GM21619 (cell line): ENCODE results near the gene IGSF9B.
"Not testable (repeated sequence)": the region's sequence is repeated elsewhere in the genome, so short reads cannot be mapped to it uniquely, and the experiment has no call there.

Experiments used
- ATAC-seq: cut with Tn5 transposase; IDR thresholded peaks from one replicate; pipeline ENCODE4 v1.9.1; 2021; ENCODE audit not compliant: unreplicated experiment

IGSF9B gene

GRCh38 chr11:133956650-133957633 is at the start of gene IGSF9B:
Gene IGSF9B, minus strand, starts transcription at chr11:133956968. Its CDS starts 214 bp downstream, at chr11:133956754.
- peak; percentile 99 for ATAC-seq

GRCh38 chr11:134004496-134005172 is 47.9 kb upstream of the IGSF9B start:
- no peak for ATAC-seq

GRCh38 chr11:134003792-134004495 is 47.2 kb upstream of the IGSF9B start:
- no peak for ATAC-seq

- ATAC-seq, result not testable (repeated sequence)
Measured at GRCh38 chr11:134002819-134003218, 46.1 kb upstream of the IGSF9B start.

GRCh38 chr11:134002338-134002737 is 45.6 kb upstream of the IGSF9B start:
- not testable (repeated sequence) for ATAC-seq

GRCh38 chr11:134001596-134001995 is 44.8 kb upstream of the IGSF9B start:
- no peak for ATAC-seq

- no peak for ATAC-seq
Measured at GRCh38 chr11:134001088-134001487, 44.3 kb upstream of the IGSF9B start.

GRCh38 chr11:133999355-133999754 is 42.6 kb upstream of the IGSF9B start:
- no peak for ATAC-seq

- no peak for ATAC-seq
Measured at GRCh38 chr11:133997554-133997953, 40.8 kb upstream of the IGSF9B start.

GRCh38 chr11:133996671-133997070 is 39.9 kb upstream of the IGSF9B start:
- ATAC-seq, result no peak

GRCh38 chr11:133995066-133995465 is 38.3 kb upstream of the IGSF9B start:
- no peak for ATAC-seq

GRCh38 chr11:133993921-133994320 is 37.2 kb upstream of the IGSF9B start:
- ATAC-seq, result no peak

- no peak for ATAC-seq
Measured at GRCh38 chr11:133993107-133993506, 36.3 kb upstream of the IGSF9B start.

GRCh38 chr11:133992121-133992520 is 35.4 kb upstream of the IGSF9B start:
- no peak for ATAC-seq

- ATAC-seq, result no peak
Measured at GRCh38 chr11:133991101-133991500, 34.3 kb upstream of the IGSF9B start.

- no peak for ATAC-seq
Measured at GRCh38 chr11:133990501-133990900, 33.7 kb upstream of the IGSF9B start.

- ATAC-seq, result no peak
Measured at GRCh38 chr11:133988686-133989410, 32.1 kb upstream of the IGSF9B start.

GRCh38 chr11:133987171-133987570 is 30.4 kb upstream of the IGSF9B start:
- no peak for ATAC-seq

GRCh38 chr11:133985981-133986944 is 29.5 kb upstream of the IGSF9B start:
- no peak for ATAC-seq

- no peak for ATAC-seq
Measured at GRCh38 chr11:133984828-133985227, 28.1 kb upstream of the IGSF9B start.
